BJ (cell line): ENCODE results near the gene TBC1D17. TPM values are rescaled to one million over a fixed set of nuclear protein-coding genes. Genes with fewer than 3 reads are reported as not detected.

ENCODE experiments used
- CTCF ChIA-PET: fragments of 350-600 bp; formaldehyde crosslinking; extraction: SDS; loops from one replicate; lab custom pipeline; 2021; ENCODE audit warnings: antibody characterized with exemption, inconsistent platforms; lab: Yijun Ruan, JAX
- POLR2A ChIA-PET: fragments of 300-600 bp; sonication (Branson Sonifier 250); formaldehyde crosslinking; extraction: SDS; loops from one replicate; lab custom pipeline; 2021; ENCODE audit warnings: antibody characterized with exemption; lab: Charles Lee
- DNase-seq: peaks from one replicate; pipeline ENCODE4 v3.0.0-alpha.2; 2011; ENCODE audit warnings: low read depth
- H3K27me3 ChIP-seq: 2 replicates; pipeline ENCODE4 v1.6.0; 2011; ENCODE audit warnings: low read length; ENCODE audit not compliant: control insufficient read depth, insufficient read depth
- H3K36me3 ChIP-seq: 2 replicates; pipeline ENCODE4 v1.5.1; 2011; ENCODE audit warnings: low read length; ENCODE audit not compliant: control insufficient read depth, insufficient read depth
- H3K4me3 ChIP-seq: 2 replicates; pipeline ENCODE4 v1.5.1; 2011; ENCODE audit warnings: low read depth, mild to moderate bottlenecking, control low read depth, low read length
- CTCF ChIP-seq: IDR thresholded peaks from 2 replicates; pipeline ENCODE4 v1.5.1; 2011; ENCODE audit warnings: low read depth, mild to moderate bottlenecking, control low read depth, inconsistent platforms, low read length, moderate library complexity; ENCODE audit not compliant: insufficient read depth
- polyA plus RNA-seq: library from polyadenylated mRNA; depleted of rRNA; stranded (reverse); fragments of >200 nt; gene quantifications from 2 replicates; pipeline ENCODE4 v1.2.3, GENCODE V29; 2011; rRNA removed
- small RNA-seq: library from RNA; depleted of rRNA; stranded (forward); fragments of <200 nt; gene quantifications from one replicate; pipeline ENCODE3, GENCODE V24; 2012; ENCODE audit warnings: low replicate concordance, low read depth; ENCODE audit not compliant: insufficient read length

TBC1D17 gene
- polyA plus RNA-seq, 1 experiment, result 26.7 TPM

GRCh38 chr19:49936549-49936948, 59.0 kb downstream of the TBC1D17 start:
- Histone ChIP-seq H3K27me3 (no peaks in the 10 kb centered on the region), H3K36me3 (peaks cover 4% of the 10 kb centered on the region; the same call in 1 of the 2 replicates), H3K4me3 (no peak overlapping the region)
- no peak for DNase-seq
- ChIA-PET CTCF (interaction anchor here (1.7 to 4.2 kb wide), 3 partner anchors 18 to 199 kb away, joined by 3 to 49 read pairs (median 22); no protein-coding TSS in a partner anchor), POLR2A (no interaction called here)
- TF ChIP-seq CTCF, result no peak

- 0 out of 2 replicates have a peak overlapping the region, but pooled peaks have one; percentile 10 for H3K4me3 ChIP-seq
- no peak for DNase-seq
- TF ChIP-seq CTCF, result peak; percentile 96
- CTCF ChIA-PET, result interaction anchor here (0.6 to 4.2 kb wide), 12 partner anchors 9 to 198 kb away, joined by 3 to 49 read pairs (median 4); partner anchors contain the start of genes ATF5 and NUP62
- POLR2A ChIA-PET, result no interaction called here
- peaks cover 4% of the 10 kb centered on the region; the same call in 1 of the 2 replicates for H3K36me3 ChIP-seq
- peaks cover under 1% of the 10 kb centered on the region; the same call in 1 of the 2 replicates for H3K27me3 ChIP-seq
Measured at GRCh38 chr19:49937750-49938381, 60.4 kb downstream of the TBC1D17 start.

Small RNA genes lying within 50 kb of the gene (small RNA-seq; reads per million reads assigned to genes)
- gene MIR4749, result not detected

Other genes starting within 250 kb of the TBC1D17 start
- 117 and 186 TPM in 2 replicates for gene RRAS, start 237.6 kb upstream of the TBC1D17 start, polyA plus RNA-seq
- 2.8 and 3.4 TPM in 2 replicates for gene SCAF1, start 235.5 kb upstream of the TBC1D17 start, polyA plus RNA-seq
- gene IRF3, start 211.8 kb upstream of the TBC1D17 start, polyA plus RNA-seq, result 47.5 and 68.5 TPM in 2 replicates
- gene BCL2L12, start 211.8 kb upstream of the TBC1D17 start, polyA plus RNA-seq, result 14.2 and 21.5 TPM in 2 replicates
- 269 and 372 TPM in 2 replicates for gene PRMT1, start 200.4 kb upstream of the TBC1D17 start, polyA plus RNA-seq
- 0.39 TPM in 2 replicates for gene ADM5, start 188.1 kb upstream of the TBC1D17 start, polyA plus RNA-seq
- gene CPT1C, start 186.6 kb upstream of the TBC1D17 start, polyA plus RNA-seq, result 26.0 and 45.9 TPM in 2 replicates
- 0.11 and 0.15 TPM in 2 replicates for gene TSKS, start 114.4 kb upstream of the TBC1D17 start, polyA plus RNA-seq
- gene AP2A1, start 110.7 kb upstream of the TBC1D17 start, polyA plus RNA-seq, result 82.1 and 153 TPM in 2 replicates
- gene FUZ, start 64.4 kb upstream of the TBC1D17 start, polyA plus RNA-seq, result 8.3 and 14.3 TPM in 2 replicates
- gene MED25, start 59.4 kb upstream of the TBC1D17 start, polyA plus RNA-seq, result 12.3 and 27.7 TPM in 2 replicates
- gene PTOV1, start 26.5 kb upstream of the TBC1D17 start, polyA plus RNA-seq, result 30.7 and 67.6 TPM in 2 replicates
- 14.6 and 28.9 TPM in 2 replicates for gene PNKP, start 10.1 kb upstream of the TBC1D17 start, polyA plus RNA-seq
- gene AKT1S1, start 347 bp upstream of the TBC1D17 start, polyA plus RNA-seq, result 40.5 and 42.0 TPM in 2 replicates
- 0.12 and 0.32 TPM in 2 replicates for gene IL4I1, start 19.2 kb downstream of the TBC1D17 start, polyA plus RNA-seq
- gene ATF5, start 51.5 kb downstream of the TBC1D17 start, polyA plus RNA-seq, result 6.9 and 7.9 TPM in 2 replicates
- 11.9 and 15.1 TPM in 2 replicates for gene NUP62, start 51.8 kb downstream of the TBC1D17 start, polyA plus RNA-seq
- not detected in 2 replicates for gene SIGLEC11, start 83.5 kb downstream of the TBC1D17 start, polyA plus RNA-seq
- 29.5 and 34.1 TPM in 2 replicates for gene VRK3, start 147.7 kb downstream of the TBC1D17 start, polyA plus RNA-seq
- gene ZNF473, start 148.3 kb downstream of the TBC1D17 start, polyA plus RNA-seq, result 6.4 and 7.5 TPM in 2 replicates